Measurements from ENCODE around the gene FERD3L.

The FERD3L gene

GRCh38 chr7:19098510-19098909, 46.7 kb downstream of the FERD3L start:
- no peak for DNase-seq

DNA sequence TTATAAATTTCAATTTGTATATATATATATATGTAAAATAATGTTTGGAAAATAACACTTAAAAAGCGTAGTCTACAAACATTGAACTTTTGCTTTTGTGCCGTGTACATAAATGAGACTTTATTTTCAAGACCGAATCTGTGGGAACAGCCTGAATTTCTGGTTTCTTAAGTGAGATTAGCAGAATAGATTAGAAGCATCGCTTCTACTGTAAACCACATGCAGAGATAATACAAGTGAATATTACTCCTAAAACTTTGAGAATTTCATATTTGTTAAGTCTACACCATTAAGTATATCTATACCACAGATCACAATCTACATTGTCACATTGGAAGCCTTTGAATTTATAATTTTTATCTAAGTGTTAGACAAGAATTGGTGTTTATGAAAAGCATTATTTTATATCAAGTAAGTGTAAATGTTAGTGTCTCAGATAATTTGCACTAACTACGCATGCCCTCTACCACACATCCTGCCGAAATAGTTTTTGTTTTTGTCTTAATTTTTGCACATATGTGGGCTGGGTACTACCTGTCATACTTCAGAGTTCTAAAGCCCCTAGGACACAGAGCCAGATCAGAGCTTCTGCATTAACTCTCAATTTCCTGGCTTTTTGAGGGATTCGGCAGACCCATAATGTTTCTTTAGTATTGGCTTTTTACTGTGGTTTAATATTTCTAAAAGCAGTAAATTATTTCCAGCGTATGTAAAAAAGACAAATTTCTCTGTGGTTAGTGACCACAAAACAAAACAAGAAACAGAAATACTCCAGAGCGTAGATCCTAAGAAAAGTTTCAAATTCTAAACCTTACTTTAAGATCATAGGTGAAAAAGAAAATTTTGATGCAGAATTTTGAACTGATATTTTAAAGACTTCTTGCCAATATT, 47.8 kb downstream of the FERD3L start:
- DNase-seq: no peak

- no peak for DNase-seq
Observed at GRCh38 chr7:19095353-19095860, 49.8 kb downstream of the FERD3L start.

All from T-helper 1 cell (primary cell).